Upper lobe of right lung (tissue), 1 donor: ENCODE results near the gene NXPH3. TPM values are rescaled to one million over a fixed set of nuclear protein-coding genes. Genes with fewer than 3 reads are reported as not detected.

Experiments
- ATAC-seq: fragments of 200-7000 bp; cut with Tn5 transposase; one replicate; pipeline ENCODE4 v1.9.1; 2020; ENCODE audit warnings: mild to moderate bottlenecking, moderate library complexity
- DNase-seq: peaks from one replicate; pipeline ENCODE4 v3.0.0-alpha.2; 2020
- H3K27ac ChIP-seq: fragments of 200-600 bp; one replicate; pipeline ENCODE4 v1.8.0; 2022
- H3K27me3 ChIP-seq: fragments of 200-600 bp; one replicate; pipeline ENCODE4 v1.8.0; 2022; ENCODE audit warnings: mild to moderate bottlenecking
- H3K36me3 ChIP-seq: fragments of 200-600 bp; one replicate; pipeline ENCODE4 v1.8.0; 2022
- H3K4me1 ChIP-seq: fragments of 200-600 bp; one replicate; pipeline ENCODE4 v1.8.0; 2022
- H3K4me3 ChIP-seq: fragments of 200-600 bp; one replicate; pipeline ENCODE4 v1.8.0; 2022; ENCODE audit warnings: mild to moderate bottlenecking
- H3K9me3 ChIP-seq: fragments of 200-600 bp; one replicate; pipeline ENCODE4 v1.8.0; 2022
- CTCF ChIP-seq: fragments of 200-600 bp; IDR thresholded peaks from one replicate; pipeline ENCODE4 v1.8.0; 2022; ENCODE audit warnings: antibody characterized with exemption
- intact Hi-C: fragments of 100-400 bp; cut with DNase I; formaldehyde crosslinking; loops from one replicate; pipeline ENCODE4 v1.11.0; 2022
- total RNA-seq: library from RNA; stranded (reverse); fragmentation: NEBNext Ultra II Directional; extraction: Animal tissue kit (Norgen Biotek cat#: 25700); gene quantifications from one replicate; pipeline ENCODE4 v1.2.1, GENCODE V29; 2021
- donor health status: DM: no; HTN: yes; CAD: no; lungs with severe emphysema.

NXPH3 gene
- total RNA-seq, 1 donor from 2014 or later = 6.3 TPM

- H3K36me3 ChIP-seq = no peaks in the 10 kb centered on the region
- intact Hi-C loops = loop anchor here (10.0 kb wide), 1 partner anchor 266 kb away; the partner anchor contains the start of gene TAC4
- H3K4me3 ChIP-seq = no peak overlapping the region
- no peaks in the 10 kb centered on the region for H3K9me3 ChIP-seq
- DNase-seq (no peak), ATAC-seq (no peak)
- no peak for TF ChIP-seq CTCF
- no peak overlapping the region for H3K27ac ChIP-seq
- peaks cover 7% of the 10 kb centered on the region for H3K27me3 ChIP-seq
- peaks cover 23% of the 10 kb centered on the region for H3K4me1 ChIP-seq
Observed at GRCh38 chr17:49578952-49579500, 3.4 kb downstream of the NXPH3 start.

GRCh38 chr17:49579522-49579921, 3.9 kb downstream of the NXPH3 start:
- intact Hi-C loops = loop anchor here (10.0 kb wide), 1 partner anchor 265 kb away; the partner anchor contains the start of gene TAC4
- no peak for DNase-seq
- H3K27ac ChIP-seq = no peak overlapping the region
- no peaks in the 10 kb centered on the region for H3K9me3 ChIP-seq
- no peak overlapping the region for H3K4me3 ChIP-seq
- H3K36me3 ChIP-seq = no peaks in the 10 kb centered on the region
- H3K4me1 ChIP-seq = peaks cover 21% of the 10 kb centered on the region
- no peak for TF ChIP-seq CTCF
- ATAC-seq = no peak
- H3K27me3 ChIP-seq = peaks cover 7% of the 10 kb centered on the region

GRCh38 chr17:49580055-49580721, 4.5 kb downstream of the NXPH3 start:
- H3K27me3 ChIP-seq = peaks cover 7% of the 10 kb centered on the region
- TF ChIP-seq CTCF = no peak
- intact Hi-C loops = no loop called here
- no peak overlapping the region for H3K4me3 ChIP-seq
- no peaks in the 10 kb centered on the region for H3K9me3 ChIP-seq
- no peak for ATAC-seq
- no peak for DNase-seq
- H3K4me1 ChIP-seq = peaks cover 14% of the 10 kb centered on the region
- H3K36me3 ChIP-seq = no peaks in the 10 kb centered on the region
- no peak overlapping the region for H3K27ac ChIP-seq

- TF ChIP-seq CTCF = no peak
- H3K36me3 ChIP-seq = no peaks in the 10 kb centered on the region
- H3K9me3 ChIP-seq = no peaks in the 10 kb centered on the region
- ATAC-seq = no peak
- H3K27me3 ChIP-seq = peaks cover 4% of the 10 kb centered on the region
- no peak overlapping the region for H3K27ac ChIP-seq
- intact Hi-C loops = no loop called here
- H3K4me1 ChIP-seq = peaks cover 9% of the 10 kb centered on the region
- no peak for DNase-seq
- no peak overlapping the region for H3K4me3 ChIP-seq
Observed at GRCh38 chr17:49580981-49581647, 5.4 kb downstream of the NXPH3 start.

- no peak for TF ChIP-seq CTCF
- Histone ChIP-seq H3K9me3 (no peaks in the 10 kb centered on the region), H3K27me3 (peaks cover 3% of the 10 kb centered on the region), H3K4me3 (no peak overlapping the region), H3K4me1 (peaks cover 9% of the 10 kb centered on the region), H3K36me3 (no peaks in the 10 kb centered on the region), H3K27ac (no peak overlapping the region)
- DNase-seq (no peak), ATAC-seq (no peak)
- intact Hi-C loops = no loop called here
Observed at GRCh38 chr17:49581648-49581998, 6.0 kb downstream of the NXPH3 start.
